Glomerular visceral epithelial cell (primary cell): Measurements from ENCODE around the gene PITPNM2.
A peak's percentile ranks its signal among the peaks of the same experiment; 100 is the strongest.
"Not testable (repeated sequence)": the region's sequence is repeated elsewhere in the genome, so short reads cannot be mapped to it uniquely, and the experiment has no call there.

Experiments
- DNase-seq: peaks from one replicate; pipeline ENCODE4 v3.0.0-alpha.2; 2016; ENCODE audit errors: extremely low spot score

The PITPNM2 gene

GRCh38 chr12:123120452-123121166 is 30.3 kb downstream of the PITPNM2 start:
- no peak for DNase-seq

GRCh38 chr12:123119808-123120207 is 31.1 kb downstream of the PITPNM2 start:
- no peak for DNase-seq

GRCh38 chr12:123118497-123118896 is 32.4 kb downstream of the PITPNM2 start:
- DNase-seq = no peak

GRCh38 chr12:123115409-123116121 is 35.3 kb downstream of the PITPNM2 start:
- DNase-seq = peak; percentile 42

- no peak for DNase-seq
These were observed 36.4 kb downstream of the PITPNM2 start for GRCh38 chr12:123114304-123115083.

- no peak for DNase-seq
These were observed 37.9 kb downstream of the PITPNM2 start for GRCh38 chr12:123113026-123113425.

GRCh38 chr12:123111498-123112165 is 39.3 kb downstream of the PITPNM2 start:
- DNase-seq = peak; percentile 32

GRCh38 chr12:123109319-123109772 is 41.5 kb downstream of the PITPNM2 start:
- DNase-seq = peak; percentile 44

GRCh38 chr12:123108682-123109066 is 42.2 kb downstream of the PITPNM2 start:
- DNase-seq = no peak

- no peak for DNase-seq
These were observed 42.8 kb downstream of the PITPNM2 start for GRCh38 chr12:123107926-123108681.

GRCh38 chr12:123106640-123107359 is 44.1 kb downstream of the PITPNM2 start:
- DNase-seq = no peak

- no peak for DNase-seq
These were observed 45.6 kb downstream of the PITPNM2 start for GRCh38 chr12:123105211-123105826.

GRCh38 chr12:123104809-123105208 is 46.1 kb downstream of the PITPNM2 start:
- DNase-seq = no peak

GRCh38 chr12:123104094-123104493 is 46.8 kb downstream of the PITPNM2 start:
- not testable (repeated sequence) for DNase-seq

- DNase-seq = no peak
These were observed 47.9 kb downstream of the PITPNM2 start for GRCh38 chr12:123102781-123103503.

GRCh38 chr12:123102366-123102765 is 48.5 kb downstream of the PITPNM2 start:
- no peak for DNase-seq

GRCh38 chr12:123101526-123101925 is 49.4 kb downstream of the PITPNM2 start:
- no peak for DNase-seq
